ENCODE results near the gene COL15A1.
"Not testable (repeated sequence)": the region's sequence is repeated elsewhere in the genome, so short reads cannot be mapped to it uniquely, and the experiment has no call there.

COL15A1 gene

GRCh38 chr9:98997604-98998003, 53.9 kb downstream of the COL15A1 start:
- DNase-seq, result no peak

- DNase-seq, result peak; percentile 73
Measured at GRCh38 chr9:98998441-98999151, 54.9 kb downstream of the COL15A1 start.

- no peak for DNase-seq
Measured at GRCh38 chr9:98999152-98999525, 55.4 kb downstream of the COL15A1 start.

- DNase-seq, result peak; percentile 71
Measured at GRCh38 chr9:99000476-99001395, 57.0 kb downstream of the COL15A1 start.

GRCh38 chr9:99001892-99002291, 58.2 kb downstream of the COL15A1 start:
- DNase-seq, result no peak

- no peak for DNase-seq
Measured at GRCh38 chr9:99002706-99003105, 59.0 kb downstream of the COL15A1 start.

- no peak for DNase-seq
Measured at GRCh38 chr9:99003308-99003707, 59.6 kb downstream of the COL15A1 start.

GRCh38 chr9:99004115-99004514, 60.4 kb downstream of the COL15A1 start:
- no peak for DNase-seq

GRCh38 chr9:99004717-99005460, 61.2 kb downstream of the COL15A1 start:
- no peak for DNase-seq

GRCh38 chr9:99005651-99006050, 61.9 kb downstream of the COL15A1 start:
- no peak for DNase-seq

- DNase-seq, result no peak
Measured at GRCh38 chr9:99006511-99006910, 62.8 kb downstream of the COL15A1 start.

- no peak for DNase-seq
Measured at GRCh38 chr9:99006979-99007378, 63.3 kb downstream of the COL15A1 start.

- no peak for DNase-seq
Measured at GRCh38 chr9:99008203-99008602, 64.5 kb downstream of the COL15A1 start.

- DNase-seq, result not testable (repeated sequence)
Measured at GRCh38 chr9:99010393-99010792, 66.7 kb downstream of the COL15A1 start.

GRCh38 chr9:99011161-99011709, 67.5 kb downstream of the COL15A1 start:
- peak; percentile 75 for DNase-seq

GRCh38 chr9:99012957-99013512, 69.3 kb downstream of the COL15A1 start:
- peak; percentile 38 for DNase-seq

- no peak for DNase-seq
Measured at GRCh38 chr9:99013550-99013949, 69.8 kb downstream of the COL15A1 start.

GRCh38 chr9:99015448-99015847, 71.7 kb downstream of the COL15A1 start:
- DNase-seq, result no peak

- DNase-seq, result no peak
Measured at GRCh38 chr9:99015890-99016289, 72.2 kb downstream of the COL15A1 start.

GRCh38 chr9:99016681-99017387, 73.1 kb downstream of the COL15A1 start:
- no peak for DNase-seq

GRCh38 chr9:99018653-99019052, 74.9 kb downstream of the COL15A1 start:
- no peak for DNase-seq
